ENCODE data around the gene HES5.

The HES5 gene

DNA sequence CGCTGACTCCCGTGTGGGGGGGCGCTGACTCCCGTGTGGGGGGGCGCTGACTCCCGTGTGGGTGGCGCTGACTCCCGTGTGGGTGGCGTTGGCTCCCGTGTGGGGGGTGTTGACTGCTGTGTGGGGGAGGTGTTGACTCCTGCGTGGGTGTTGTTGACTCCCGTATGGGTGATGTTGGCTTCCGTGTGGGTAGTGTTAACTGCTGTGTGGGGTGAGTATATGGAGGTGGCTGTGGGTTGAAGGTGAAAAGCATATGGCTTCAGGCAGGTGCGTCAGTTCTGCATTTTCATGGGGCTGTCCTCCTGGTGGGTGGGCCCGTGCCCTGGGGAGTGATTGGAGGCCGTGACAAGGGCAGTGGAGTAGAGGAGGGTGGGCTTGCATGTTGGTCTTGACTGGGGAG, 46.1 kb downstream of the HES5 start:
- no peak overlapping the region for H3K9ac ChIP-seq (ENCODE audit: low read length in 2 of 2)

DNA sequence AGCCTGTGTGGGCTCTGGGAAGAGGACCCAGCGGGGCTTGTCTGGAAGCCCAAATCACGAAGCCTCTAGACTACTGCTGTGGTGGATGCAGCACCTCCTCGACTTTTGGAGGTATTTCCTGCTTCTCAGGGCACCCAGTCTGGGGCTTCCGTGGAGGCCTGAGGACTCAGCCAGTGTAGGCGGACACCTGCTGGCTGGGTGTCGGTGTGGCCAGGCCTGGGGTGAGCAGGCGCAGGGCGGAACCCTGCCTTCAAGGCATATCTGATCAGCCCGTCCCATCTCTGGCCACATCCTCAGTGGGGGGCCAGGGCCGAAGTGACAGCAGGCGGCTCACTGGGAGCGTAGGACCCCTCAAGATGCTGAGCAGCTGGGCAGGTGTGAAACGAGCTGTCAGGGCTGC, 47.0 kb downstream of the HES5 start:
- H3K9me3 ChIP-seq (ENCODE audit: control insufficient read depth in 2 of 2, low read length in 2 of 2): peaks cover 0 to under 1% of the 10 kb centered on the region in 2 donors
- H3K9ac ChIP-seq (ENCODE audit: low read length in 2 of 2): no peak overlapping the region
- no peak overlapping the region for H3K4me3 ChIP-seq (ENCODE audit: low read length in 2 of 2)
- H3K36me3 ChIP-seq (ENCODE audit: control insufficient read depth in 2 of 2, insufficient read depth in 2 of 2, low read length in 2 of 2): no peaks in the 10 kb centered on the region
- H3K27ac ChIP-seq (ENCODE audit: low read length): no peak overlapping the region
- no peaks in the 10 kb centered on the region for H3K4me1 ChIP-seq (ENCODE audit: control insufficient read depth, insufficient read depth, low read length)
- no peaks in the 10 kb centered on the region for H3K27me3 ChIP-seq (ENCODE audit: control insufficient read depth in 1 of 2, insufficient read depth in 2 of 2, low read length in 2 of 2)

More for the DNA sequence above, 46.1 kb downstream of the HES5 start:
- no peak overlapping the region for H3K4me3 ChIP-seq (ENCODE audit: low read length in 2 of 2)
- H3K27ac ChIP-seq (ENCODE audit: low read length): no peak overlapping the region
- no peaks in the 10 kb centered on the region for H3K36me3 ChIP-seq (ENCODE audit: control insufficient read depth in 2 of 2, insufficient read depth in 2 of 2, low read length in 2 of 2)
- H3K27me3 ChIP-seq (ENCODE audit: control insufficient read depth in 1 of 2, insufficient read depth in 2 of 2, low read length in 2 of 2): no peaks in the 10 kb centered on the region
- H3K4me1 ChIP-seq (ENCODE audit: control insufficient read depth, insufficient read depth, low read length): no peaks in the 10 kb centered on the region
- H3K9me3 ChIP-seq (ENCODE audit: control insufficient read depth in 2 of 2, low read length in 2 of 2): peaks cover 0 to 10% of the 10 kb centered on the region in 2 donors

DNA sequence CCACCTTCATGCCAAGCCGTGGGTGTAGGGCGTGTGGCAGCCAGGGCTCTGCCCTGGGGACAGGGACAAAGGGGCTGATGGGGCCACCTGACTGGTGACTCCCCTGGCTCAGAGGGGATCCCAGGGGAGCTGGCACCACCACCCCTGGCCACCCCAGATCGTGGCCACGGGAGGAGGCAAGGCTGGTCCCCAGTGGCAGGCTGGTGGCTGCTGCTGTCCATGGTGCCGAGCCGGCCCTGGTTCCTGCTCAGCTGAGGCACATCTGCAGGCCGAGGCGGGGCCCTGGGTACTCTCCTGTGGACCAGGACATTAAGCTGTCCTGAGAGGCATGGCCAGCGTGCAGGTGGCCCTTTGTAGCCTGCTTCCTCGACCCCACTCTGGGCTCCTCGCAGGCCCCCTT, 47.5 kb downstream of the HES5 start:
- Histone ChIP-seq H3K36me3 (ENCODE audit: control insufficient read depth in 2 of 2, insufficient read depth in 2 of 2, low read length in 2 of 2) (no peaks in the 10 kb centered on the region), H3K27ac (ENCODE audit: low read length) (no peak overlapping the region), H3K27me3 (ENCODE audit: control insufficient read depth in 1 of 2, insufficient read depth in 2 of 2, low read length in 2 of 2) (no peaks in the 10 kb centered on the region)

DNA sequence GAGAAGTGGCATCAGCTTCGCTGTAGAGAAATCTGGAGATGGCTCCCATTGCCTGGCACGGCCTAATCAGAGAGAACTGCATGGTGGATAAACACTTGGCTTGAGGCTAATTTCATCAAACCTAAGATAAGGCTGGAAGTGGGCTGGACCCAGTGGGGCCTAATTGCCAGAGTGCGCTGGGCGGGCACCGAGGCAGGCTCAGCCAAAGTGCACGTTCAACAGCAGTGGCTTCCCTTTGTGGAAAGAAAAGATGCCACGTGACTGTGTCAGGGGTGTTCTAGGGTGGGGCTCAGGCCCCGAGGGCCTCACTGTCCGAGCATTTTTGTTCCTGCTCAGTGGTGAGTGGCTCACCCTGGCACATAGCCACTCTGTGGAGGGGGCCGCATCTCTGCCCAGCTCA, 48.2 kb downstream of the HES5 start:
- Histone ChIP-seq H3K36me3 (ENCODE audit: control insufficient read depth in 2 of 2, insufficient read depth in 2 of 2, low read length in 2 of 2) (no peaks in the 10 kb centered on the region), H3K9ac (ENCODE audit: low read length in 2 of 2) (no peak overlapping the region), H3K4me3 (ENCODE audit: low read length in 2 of 2) (no peak overlapping the region), H3K4me1 (ENCODE audit: control insufficient read depth, insufficient read depth, low read length) (no peaks in the 10 kb centered on the region), H3K27me3 (ENCODE audit: control insufficient read depth in 1 of 2, insufficient read depth in 2 of 2, low read length in 2 of 2) (no peaks in the 10 kb centered on the region), H3K27ac (ENCODE audit: low read length) (no peak overlapping the region), H3K9me3 (ENCODE audit: control insufficient read depth in 2 of 2, low read length in 2 of 2) (no peaks in the 10 kb centered on the region)

More for the DNA sequence above, 47.5 kb downstream of the HES5 start:
- H3K4me3 ChIP-seq (ENCODE audit: low read length in 2 of 2): no peak overlapping the region
- H3K9ac ChIP-seq (ENCODE audit: low read length in 2 of 2): no peak overlapping the region
- no peaks in the 10 kb centered on the region for H3K9me3 ChIP-seq (ENCODE audit: control insufficient read depth in 2 of 2, low read length in 2 of 2)
- no peaks in the 10 kb centered on the region for H3K4me1 ChIP-seq (ENCODE audit: control insufficient read depth, insufficient read depth, low read length)

DNA sequence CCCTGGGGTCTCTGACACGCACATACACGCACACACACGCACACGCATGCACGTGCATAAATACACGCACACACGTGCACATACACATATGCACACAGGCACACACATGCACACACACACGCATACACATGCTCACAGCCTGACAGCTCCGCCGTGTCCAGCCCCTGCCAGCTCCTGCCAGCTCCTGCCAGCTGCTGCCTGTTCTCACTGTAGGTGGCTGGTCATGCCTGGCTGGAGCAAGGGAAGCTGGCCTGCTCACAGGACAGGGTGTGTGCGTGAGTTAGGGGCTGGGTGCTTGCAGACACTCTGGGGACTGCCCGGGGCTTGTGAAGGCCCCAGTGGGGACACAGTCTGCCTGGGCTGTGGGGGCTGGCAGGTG, 49.1 kb downstream of the HES5 start:
- Histone ChIP-seq H3K9ac (ENCODE audit: low read length in 2 of 2) (no peak overlapping the region), H3K9me3 (ENCODE audit: control insufficient read depth in 2 of 2, low read length in 2 of 2) (no peaks in the 10 kb centered on the region)

DNA sequence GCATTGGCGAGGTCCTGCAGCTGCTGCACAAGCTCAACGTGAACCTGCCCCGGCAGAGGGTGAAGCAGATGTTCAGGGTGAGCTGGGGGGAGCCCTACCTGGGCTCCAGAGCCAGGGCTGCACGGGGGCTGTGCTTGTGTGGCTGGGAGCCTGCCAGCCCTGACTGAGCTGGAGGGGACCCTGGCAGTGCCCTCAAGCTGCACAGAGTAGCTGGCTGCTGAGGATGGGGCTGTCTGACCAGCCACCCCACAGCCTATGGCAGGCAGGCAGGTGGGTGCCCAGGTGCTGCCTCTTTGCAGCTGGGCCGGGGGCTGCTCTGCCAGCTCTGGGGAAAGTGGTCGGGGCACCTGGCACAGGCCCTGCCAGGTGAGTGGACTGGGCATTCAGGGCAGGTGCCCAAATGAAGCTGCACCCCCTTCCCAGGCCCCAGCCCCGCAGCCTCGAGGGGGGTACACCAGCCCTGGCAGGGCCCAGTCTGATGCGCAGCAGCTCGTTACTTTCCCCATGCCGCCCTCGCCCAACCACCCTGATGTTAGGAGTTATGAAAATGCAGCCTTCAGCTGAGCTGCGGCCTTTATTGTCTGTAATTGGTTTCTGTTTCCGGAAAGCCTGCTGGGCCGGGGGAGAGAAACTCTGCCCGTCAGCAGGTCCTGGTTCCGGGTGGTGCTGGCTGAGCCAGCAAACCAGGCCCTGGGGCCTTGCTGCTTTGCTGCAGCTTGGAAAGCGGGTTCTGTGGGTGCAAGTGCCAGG, 49.7 kb downstream of the HES5 start:
- Histone ChIP-seq H3K9me3 (ENCODE audit: control insufficient read depth in 2 of 2, low read length in 2 of 2) (no peaks in the 10 kb centered on the region), H3K27ac (ENCODE audit: low read length) (no peak overlapping the region), H3K27me3 (ENCODE audit: control insufficient read depth in 1 of 2, insufficient read depth in 2 of 2, low read length in 2 of 2) (no peaks in the 10 kb centered on the region), H3K4me3 (ENCODE audit: low read length in 2 of 2) (no peak overlapping the region), H3K4me1 (ENCODE audit: control insufficient read depth, insufficient read depth, low read length) (no peaks in the 10 kb centered on the region), H3K9ac (ENCODE audit: low read length in 2 of 2) (no peak overlapping the region), H3K36me3 (ENCODE audit: control insufficient read depth in 2 of 2, insufficient read depth in 2 of 2, low read length in 2 of 2) (no peaks in the 10 kb centered on the region)

More for the DNA sequence above, 49.1 kb downstream of the HES5 start:
- Histone ChIP-seq H3K36me3 (ENCODE audit: control insufficient read depth in 2 of 2, insufficient read depth in 2 of 2, low read length in 2 of 2) (no peaks in the 10 kb centered on the region), H3K27me3 (ENCODE audit: control insufficient read depth in 1 of 2, insufficient read depth in 2 of 2, low read length in 2 of 2) (no peaks in the 10 kb centered on the region), H3K4me3 (ENCODE audit: low read length in 2 of 2) (no peak overlapping the region), H3K4me1 (ENCODE audit: control insufficient read depth, insufficient read depth, low read length) (no peaks in the 10 kb centered on the region), H3K27ac (ENCODE audit: low read length) (no peak overlapping the region)

DNA sequence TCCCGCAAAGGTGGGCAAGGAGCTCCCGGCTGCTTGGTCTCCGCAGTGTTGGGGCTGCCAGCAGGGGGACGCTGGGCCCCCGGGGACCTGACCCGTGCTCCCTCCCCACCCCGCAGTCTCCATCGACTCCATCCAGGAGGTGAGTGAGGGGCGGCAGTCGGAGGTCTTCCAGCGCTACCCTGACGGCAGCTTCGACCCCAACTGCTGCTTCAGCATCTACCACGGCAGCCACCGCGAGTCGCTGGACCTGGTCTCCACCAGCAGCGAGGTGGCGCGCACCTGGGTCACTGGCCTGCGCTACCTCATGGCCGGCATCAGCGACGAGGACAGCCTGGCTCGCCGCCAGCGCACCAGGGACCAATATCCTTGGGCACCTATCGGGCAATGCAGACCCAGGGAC, 50.4 kb downstream of the HES5 start:
- no peaks in the 10 kb centered on the region for H3K4me1 ChIP-seq (ENCODE audit: control insufficient read depth, insufficient read depth, low read length)
- H3K36me3 ChIP-seq (ENCODE audit: control insufficient read depth in 2 of 2, insufficient read depth in 2 of 2, low read length in 2 of 2): no peaks in the 10 kb centered on the region
- H3K9ac ChIP-seq (ENCODE audit: low read length in 2 of 2): no peak overlapping the region
- H3K27me3 ChIP-seq (ENCODE audit: control insufficient read depth in 1 of 2, insufficient read depth in 2 of 2, low read length in 2 of 2): no peaks in the 10 kb centered on the region
- H3K4me3 ChIP-seq (ENCODE audit: low read length in 2 of 2): no peak overlapping the region
- H3K9me3 ChIP-seq (ENCODE audit: control insufficient read depth in 2 of 2, low read length in 2 of 2): no peaks in the 10 kb centered on the region
- no peak overlapping the region for H3K27ac ChIP-seq (ENCODE audit: low read length)

DNA sequence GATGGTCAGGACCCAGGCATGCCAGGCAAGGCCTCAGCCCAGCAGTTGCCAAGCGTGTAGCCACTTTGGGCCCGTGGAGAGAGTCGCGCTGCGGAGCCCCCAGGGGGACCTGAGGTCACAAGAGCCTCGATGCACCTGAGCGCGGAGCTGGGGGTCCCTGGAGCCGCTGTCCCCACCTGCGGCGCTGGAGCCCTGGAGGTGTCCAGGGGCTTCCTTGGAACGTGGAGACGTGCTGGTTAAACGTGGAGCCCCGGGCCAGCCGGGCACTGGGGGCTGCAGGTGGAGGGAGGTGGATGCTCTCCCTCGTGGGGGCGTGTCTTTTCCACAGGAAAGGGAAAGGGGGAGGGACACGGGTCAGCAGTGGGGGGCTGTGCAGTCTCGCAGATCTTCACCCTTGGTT, 50.9 kb downstream of the HES5 start:
- no peak overlapping the region for H3K27ac ChIP-seq (ENCODE audit: low read length)
- no peaks in the 10 kb centered on the region for H3K36me3 ChIP-seq (ENCODE audit: control insufficient read depth in 2 of 2, insufficient read depth in 2 of 2, low read length in 2 of 2)
- H3K27me3 ChIP-seq (ENCODE audit: control insufficient read depth in 1 of 2, insufficient read depth in 2 of 2, low read length in 2 of 2): no peaks in the 10 kb centered on the region
- H3K9me3 ChIP-seq (ENCODE audit: control insufficient read depth in 2 of 2, low read length in 2 of 2): no peaks in the 10 kb centered on the region
- H3K4me1 ChIP-seq (ENCODE audit: control insufficient read depth, insufficient read depth, low read length): no peaks in the 10 kb centered on the region
- no peak overlapping the region for H3K4me3 ChIP-seq (ENCODE audit: low read length in 2 of 2)
- H3K9ac ChIP-seq (ENCODE audit: low read length in 2 of 2): no peak overlapping the region

Data from stomach smooth muscle (tissue), 2 donors.